Measurements from ENCODE around the gene ZNF74.

The ZNF74 gene

DNA sequence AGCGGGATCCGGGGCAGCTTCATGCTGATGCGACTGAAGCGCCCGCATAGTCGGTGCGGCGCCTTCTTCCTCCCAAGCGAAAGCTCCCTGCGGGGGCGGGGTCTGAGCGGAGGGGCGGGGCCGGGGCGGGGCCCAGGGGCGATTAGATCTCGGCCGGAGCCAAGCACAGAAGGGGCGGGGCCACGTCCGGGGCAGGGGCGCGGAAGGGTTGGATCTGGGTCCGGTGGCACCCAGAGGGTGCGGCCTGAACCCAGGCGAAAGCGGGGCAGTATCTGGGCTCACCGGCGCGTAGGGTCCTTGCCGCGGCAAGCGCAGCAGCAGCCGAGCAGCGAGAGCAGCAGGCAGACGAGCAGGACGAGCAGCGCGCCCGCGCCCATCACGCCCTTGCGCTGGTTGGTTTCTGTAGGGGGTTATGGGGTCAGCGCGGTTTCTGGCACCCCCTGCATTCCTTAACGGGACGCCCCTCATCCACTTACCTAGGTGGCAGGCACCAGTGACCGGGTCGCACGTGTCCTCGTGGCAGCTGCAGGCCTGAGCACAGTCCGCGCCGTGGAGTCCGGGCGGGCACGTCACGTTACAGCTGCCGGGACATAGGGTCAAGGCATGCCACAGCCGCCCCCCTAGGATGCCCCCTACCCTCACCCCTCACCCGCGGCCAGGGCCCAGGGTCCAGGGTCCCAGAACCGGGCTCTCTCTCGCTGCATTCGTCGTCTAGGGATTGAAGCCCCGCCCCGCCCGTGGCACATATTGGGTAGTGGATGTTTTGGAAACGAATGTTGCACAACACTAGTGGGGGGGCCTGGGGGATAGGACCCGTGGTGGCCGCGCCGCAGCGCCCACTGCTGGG, 35.5 kb downstream of the ZNF74 start:
- no peak for TF ChIP-seq ZNF274 (IDR thresholded peaks at IDR 0.05; ENCODE audit: low read depth, low read length)
- H3K4me3 ChIP-seq (ENCODE audit: low read length), result peak overlapping the region; percentile 50; the same call in 1 of the 2 replicates

DNA sequence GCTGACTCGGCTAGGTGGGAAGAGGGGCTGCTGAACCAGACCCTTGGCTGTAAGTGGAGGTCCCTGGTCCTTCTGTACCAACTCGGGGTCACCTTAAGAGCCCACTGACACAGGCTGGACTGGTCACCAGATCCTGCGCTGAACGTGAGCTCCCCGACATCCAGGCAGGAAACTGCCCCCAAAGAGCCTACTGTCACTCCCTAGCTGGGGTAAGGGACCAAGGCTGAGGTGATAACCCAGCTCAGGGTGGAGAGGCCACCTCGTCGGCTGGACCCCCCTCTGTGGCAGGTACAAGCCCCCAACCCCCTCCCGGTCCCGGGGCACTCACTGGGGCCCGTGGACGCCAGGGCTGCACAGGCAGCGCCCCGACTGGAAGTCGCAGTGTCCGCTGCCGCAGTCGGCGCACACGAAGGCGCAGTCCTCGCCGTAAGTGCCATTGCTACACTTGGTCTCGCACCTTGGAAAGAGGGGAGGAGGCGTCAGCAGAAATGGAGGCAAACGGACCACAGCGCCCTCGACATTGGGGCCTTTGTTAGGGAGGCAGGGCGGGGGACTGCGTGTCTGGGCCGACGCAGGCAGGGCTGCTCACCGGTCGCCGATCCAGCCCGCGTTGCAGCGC, 36.3 kb downstream of the ZNF74 start:
- TF ChIP-seq ZNF274 (IDR thresholded peaks at IDR 0.05; ENCODE audit: low read depth, low read length), result no peak
- no peak overlapping the region for H3K4me3 ChIP-seq (ENCODE audit: low read length)

DNA sequence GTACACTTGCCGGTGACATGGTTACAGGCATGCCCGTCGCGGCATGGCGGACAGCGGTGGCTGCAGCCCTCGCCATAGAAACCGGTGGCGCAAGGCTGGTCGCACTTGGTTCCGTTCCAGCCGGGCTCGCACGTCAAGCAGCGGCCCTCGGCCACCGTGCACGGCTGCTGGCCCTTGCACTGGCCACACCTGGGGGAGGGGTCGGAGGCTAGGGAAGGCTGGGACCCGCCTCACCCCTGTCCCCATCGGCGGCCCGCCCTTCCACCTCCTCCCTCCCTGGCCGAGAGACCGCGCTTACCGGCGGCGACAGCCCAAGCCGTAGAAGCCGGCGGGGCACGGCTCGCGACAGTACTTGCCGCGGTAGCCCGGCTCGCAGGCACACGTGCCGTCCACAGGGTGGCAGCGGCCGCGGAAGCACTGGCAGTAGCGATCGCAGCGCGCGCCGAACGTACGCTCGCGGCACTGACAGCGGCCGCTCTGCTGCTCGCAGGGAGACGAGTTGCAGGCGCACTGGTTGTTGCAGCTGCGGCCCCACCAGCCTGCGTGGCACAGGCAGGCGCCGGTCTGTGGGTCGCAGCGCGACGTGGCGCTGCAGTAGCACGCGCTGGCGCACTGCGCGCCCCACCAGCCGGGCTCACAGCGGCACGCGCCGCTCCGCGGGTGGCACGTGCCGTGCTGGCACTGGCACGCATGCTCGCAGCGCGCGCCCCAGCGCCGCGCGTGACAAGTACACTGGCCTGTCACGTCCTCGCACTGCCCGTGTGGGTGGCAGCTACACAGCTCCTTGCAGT, 37.0 kb downstream of the ZNF74 start:
- TF ChIP-seq ZNF274 (IDR thresholded peaks at IDR 0.05; ENCODE audit: low read depth, low read length), result no peak
- H3K4me3 ChIP-seq (ENCODE audit: low read length), result no peak overlapping the region

DNA sequence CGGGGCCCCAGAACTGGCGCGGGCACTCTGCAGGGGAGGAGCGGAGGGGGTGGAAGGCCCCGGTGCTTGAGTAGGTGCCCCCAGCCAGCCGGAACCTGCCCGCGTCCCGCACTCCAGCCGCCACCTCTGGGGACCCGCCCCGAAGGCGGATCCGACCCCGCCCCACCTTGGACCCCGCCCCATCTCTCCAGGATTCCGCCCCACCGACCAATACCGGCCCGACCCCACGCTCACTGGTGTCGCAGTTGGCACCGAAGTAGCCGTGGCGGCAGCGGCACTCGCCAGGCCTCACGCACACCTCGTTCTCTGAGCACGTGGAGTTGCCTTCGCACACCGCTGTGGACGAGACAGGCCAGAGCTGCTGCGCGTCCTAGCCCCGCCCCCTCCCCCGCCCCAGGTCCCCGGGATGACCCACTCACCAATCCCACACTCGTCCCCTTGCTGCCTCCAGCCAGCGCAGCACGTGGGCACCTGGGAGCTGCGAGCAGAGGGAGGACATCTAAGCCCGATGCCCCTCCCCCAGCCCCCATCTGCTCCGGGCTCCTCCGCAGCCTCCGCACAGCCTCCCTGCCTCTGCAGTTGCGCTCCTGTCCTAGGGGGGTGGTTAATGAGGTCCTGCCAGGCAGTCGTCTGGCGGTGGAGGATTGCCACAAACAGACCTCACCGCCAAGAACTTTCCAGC, 37.7 kb downstream of the ZNF74 start:
- no peak overlapping the region for H3K4me3 ChIP-seq (ENCODE audit: low read length)
- TF ChIP-seq ZNF274 (IDR thresholded peaks at IDR 0.05; ENCODE audit: low read depth, low read length), result no peak

DNA sequence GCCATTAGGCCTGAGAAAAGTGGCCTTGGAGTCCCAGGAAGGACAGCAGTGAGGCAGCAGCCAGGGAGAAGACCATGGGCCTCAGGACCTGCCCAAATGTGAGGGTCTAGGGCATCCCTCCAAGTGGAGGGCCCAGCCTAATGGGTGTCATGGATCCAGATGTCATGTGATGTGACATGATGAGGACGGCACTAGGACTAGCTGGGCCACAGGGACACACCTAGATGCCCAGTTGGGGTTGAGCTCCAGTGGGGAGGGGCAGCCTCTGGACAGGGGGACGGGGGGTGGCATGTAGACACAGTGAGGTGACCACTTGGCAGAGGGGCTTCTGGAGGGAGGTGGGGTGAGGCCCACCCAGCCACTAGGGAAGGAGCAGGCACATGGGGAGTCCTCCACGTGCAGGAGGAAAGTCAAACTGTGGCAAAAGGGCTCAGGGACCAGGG, 38.3 kb downstream of the ZNF74 start:
- no peak for TF ChIP-seq ZNF274 (IDR thresholded peaks at IDR 0.05; ENCODE audit: low read depth, low read length)
- H3K4me3 ChIP-seq (ENCODE audit: low read length), result no peak overlapping the region

DNA sequence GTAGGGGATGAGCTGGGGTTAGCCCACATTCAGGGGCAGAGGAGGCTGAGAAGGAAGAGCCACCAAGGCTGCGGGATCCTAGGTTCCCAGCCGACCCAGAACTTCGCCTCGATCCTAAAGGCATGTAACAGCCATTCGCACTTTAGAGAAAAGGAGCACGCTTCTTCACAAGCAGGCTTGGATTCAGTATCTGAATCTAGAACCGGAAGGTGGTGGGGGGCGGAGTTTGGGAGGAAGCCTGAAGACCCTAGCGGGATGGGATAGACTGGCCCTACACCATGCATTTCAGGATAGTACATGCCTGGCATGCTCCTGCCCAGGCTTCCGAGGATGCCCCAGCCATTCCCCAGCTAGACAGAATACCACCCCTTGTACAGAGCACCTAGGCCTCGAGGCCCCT, 39.2 kb downstream of the ZNF74 start:
- no peak overlapping the region for H3K4me3 ChIP-seq (ENCODE audit: low read length)
- no peak for TF ChIP-seq ZNF274 (IDR thresholded peaks at IDR 0.05; ENCODE audit: low read depth, low read length)

DNA sequence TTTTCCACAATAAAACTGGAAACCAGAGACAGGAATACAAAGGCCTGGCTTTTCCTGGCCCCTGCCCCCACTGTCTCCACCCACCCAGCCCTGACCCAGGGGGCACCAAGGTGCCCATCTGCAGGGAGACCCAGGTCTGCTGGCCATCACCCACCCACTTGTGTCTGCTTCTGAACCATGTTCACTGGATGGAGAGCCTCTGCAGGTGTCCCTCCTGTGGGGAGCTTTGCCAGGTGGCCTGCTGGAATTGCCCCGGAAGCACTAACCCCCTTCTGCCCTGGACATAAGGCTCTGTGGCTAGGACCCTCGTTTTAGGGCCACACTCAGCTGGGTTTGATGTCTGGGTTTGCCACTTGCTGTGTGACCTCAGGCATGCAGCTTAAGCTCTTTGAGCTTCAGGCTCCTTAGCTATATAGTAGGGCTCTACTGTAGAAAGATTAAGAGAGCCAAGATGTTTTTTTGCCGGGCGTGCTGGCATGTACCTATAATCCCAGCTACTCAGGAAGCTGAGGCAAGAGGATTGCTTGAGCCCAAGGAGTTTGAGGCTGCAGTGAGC, 39.8 kb downstream of the ZNF74 start:
- H3K4me3 ChIP-seq (ENCODE audit: low read length), result no peak overlapping the region
- TF ChIP-seq ZNF274 (IDR thresholded peaks at IDR 0.05; ENCODE audit: low read depth, low read length), result no peak

DNA sequence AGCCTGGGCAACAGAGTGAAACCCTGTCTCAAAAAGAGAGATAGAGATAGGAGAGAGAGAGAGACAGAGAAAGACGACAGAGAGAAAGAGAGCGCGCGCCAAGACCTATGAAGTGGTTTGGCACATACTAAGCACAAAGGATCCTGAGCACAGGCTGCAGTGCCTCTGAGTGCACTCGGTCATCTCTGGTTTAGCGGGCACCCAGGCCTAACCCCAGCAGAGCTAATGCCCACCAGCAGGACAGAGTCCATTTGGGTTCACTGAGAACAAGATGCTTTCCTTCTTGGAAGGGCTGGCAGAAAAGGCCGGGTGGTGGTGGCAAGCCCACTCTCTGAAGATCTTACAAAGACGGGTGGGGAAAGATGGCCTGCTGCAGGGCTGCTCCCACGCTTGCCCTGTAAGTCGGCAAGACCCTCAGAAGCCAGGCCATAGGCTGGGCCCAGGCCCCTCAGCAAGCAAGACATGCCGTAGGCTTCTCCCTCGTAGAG, 40.4 kb downstream of the ZNF74 start:
- H3K4me3 ChIP-seq (ENCODE audit: low read length), result no peak overlapping the region
- no peak for TF ChIP-seq ZNF274 (IDR thresholded peaks at IDR 0.05; ENCODE audit: low read depth, low read length)

DNA sequence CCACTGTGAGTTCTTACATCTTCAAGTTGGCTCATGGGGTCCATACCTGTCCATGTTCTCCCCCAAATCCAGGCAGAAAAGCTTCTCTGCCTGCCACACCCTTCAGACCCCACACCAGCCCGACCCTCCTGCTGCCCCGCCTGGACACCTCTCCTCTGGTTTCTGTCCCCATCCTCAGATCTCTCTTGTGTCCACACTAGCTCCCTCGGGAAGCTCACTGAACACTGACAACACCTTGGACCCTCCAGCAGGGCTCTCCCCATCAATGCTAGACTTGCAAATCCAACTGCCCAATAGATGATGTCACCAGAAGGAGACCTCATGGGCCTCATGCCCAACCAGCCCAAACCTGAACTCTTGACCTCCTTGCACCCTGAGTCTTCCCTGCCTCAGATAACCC, 40.8 kb downstream of the ZNF74 start:
- no peak overlapping the region for H3K4me3 ChIP-seq (ENCODE audit: low read length)
- TF ChIP-seq ZNF274 (IDR thresholded peaks at IDR 0.05; ENCODE audit: low read depth, low read length), result no peak

DNA sequence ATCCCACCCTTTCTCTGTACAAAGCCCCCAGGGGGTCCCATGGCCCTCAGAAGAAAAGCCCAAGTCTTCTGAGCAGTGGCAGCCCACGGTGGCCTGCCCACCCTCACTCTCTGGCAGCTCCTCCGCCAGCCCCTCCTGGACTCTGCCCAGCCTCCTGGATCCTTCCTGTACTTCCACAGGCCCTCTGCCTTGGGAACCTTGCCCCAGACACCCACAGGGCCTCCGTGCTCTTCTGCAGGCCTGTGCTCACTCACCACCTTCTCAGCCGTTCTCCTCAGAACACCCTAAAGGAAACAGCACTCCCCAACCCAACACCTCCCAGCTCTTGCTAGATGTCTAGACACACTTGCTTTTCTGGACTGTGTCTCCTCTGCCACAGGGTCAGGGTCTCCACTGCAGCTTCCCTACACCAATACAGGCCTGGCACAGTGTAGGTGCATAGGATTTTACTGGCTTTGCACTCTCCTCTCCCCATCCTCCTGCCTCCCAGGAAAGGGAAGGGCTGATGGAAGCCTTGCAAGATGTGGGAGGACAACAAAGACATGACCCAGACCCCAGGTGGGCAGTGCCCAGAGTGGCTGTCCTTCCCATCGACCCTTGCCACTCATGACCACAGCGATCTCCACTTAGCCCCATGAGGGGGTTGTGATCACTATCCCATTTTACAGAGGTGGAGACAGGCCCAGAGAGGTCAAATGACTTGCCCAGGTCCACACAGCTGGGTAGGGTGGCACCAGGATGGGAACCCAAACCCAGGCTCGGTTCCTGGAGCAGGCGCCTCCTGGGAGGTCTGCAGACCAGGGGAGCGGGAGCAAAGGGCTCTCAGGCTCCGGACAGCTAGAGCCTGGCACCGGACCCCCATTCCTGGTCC, 41.7 kb downstream of the ZNF74 start:
- no peak overlapping the region for H3K4me3 ChIP-seq (ENCODE audit: low read length)
- TF ChIP-seq ZNF274 (IDR thresholded peaks at IDR 0.05; ENCODE audit: low read depth, low read length), result no peak

DNA sequence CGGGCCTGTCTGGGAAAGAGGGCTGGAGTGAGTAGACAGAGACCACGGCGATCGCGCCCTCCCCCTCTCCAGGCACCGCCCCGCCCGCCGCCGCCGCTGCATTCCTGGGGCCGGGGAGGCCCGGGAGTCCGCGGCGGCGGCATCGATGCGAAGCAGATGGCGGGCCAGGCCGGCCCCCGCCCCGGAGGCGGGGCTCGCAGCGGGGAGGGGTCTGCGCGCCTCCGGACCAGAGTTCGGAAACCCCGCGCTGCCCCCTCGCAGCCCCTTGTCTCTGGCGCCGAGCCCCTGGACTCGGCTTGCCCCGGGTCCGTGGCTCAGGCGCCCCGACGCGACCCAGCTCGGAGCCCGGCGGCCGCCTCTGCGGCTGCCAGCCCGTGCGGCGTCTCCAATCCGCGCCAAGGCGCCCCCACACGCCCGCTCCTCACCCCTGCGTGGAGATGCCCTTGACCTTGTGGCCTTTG, 42.4 kb downstream of the ZNF74 start:
- no peak overlapping the region for H3K4me3 ChIP-seq (ENCODE audit: low read length)
- no peak for TF ChIP-seq ZNF274 (IDR thresholded peaks at IDR 0.05; ENCODE audit: low read depth, low read length)

DNA sequence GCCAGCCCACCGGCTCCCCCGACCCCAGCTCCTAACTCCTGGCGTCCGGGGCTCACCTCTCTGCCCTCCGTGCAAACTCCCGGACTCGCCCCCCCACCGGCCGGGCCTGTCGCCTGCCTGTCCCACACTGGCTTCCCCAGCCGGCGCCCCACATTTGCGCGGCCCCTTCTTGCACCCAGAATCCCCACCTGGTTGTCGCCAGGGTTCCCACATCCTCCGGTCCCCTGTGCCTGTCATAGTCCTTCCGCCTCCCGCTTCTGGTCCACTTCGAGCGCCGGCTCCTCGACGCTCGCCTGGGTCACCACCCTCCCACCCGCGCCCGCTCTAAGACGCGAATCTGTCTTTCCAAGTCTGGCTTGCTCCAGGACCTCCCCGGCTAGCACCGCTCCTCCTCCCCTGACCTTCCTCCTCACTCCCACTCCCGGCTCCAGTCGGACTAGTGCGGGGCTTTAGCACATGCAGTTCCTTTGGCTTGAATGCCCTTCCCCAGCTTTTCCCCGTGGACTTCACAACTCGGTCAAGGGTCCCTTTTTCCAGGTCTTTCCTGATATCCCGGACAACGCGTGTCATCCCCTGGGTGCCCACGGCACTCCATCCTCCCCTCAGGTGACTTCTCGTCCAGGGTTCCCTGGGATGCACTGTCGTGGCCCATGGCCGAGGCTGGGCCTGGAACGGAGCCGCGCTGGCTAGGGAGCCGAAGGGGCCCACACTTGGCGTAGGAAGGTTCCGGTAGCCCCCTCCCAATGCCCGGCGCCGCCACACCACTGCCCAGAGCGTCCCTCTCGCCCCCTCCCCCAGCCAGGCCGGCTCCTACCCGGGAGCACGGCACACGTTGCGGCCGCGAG, 43.0 kb downstream of the ZNF74 start:
- no peak for TF ChIP-seq ZNF274 (IDR thresholded peaks at IDR 0.05; ENCODE audit: low read depth, low read length)
- H3K4me3 ChIP-seq (ENCODE audit: low read length), result no peak overlapping the region

Data from GM08714 (cell line).